NCI-H510A (cell line): ENCODE results near the gene CSN3.
"Not testable (repeated sequence)": the region's sequence is repeated elsewhere in the genome, so short reads cannot be mapped to it uniquely, and the experiment has no call there.

ENCODE experiments used
- DNase-seq: peaks from one replicate; lab custom pipeline; 2025; lab: John Stamatoyannopoulos, UW

The CSN3 gene, protein sequence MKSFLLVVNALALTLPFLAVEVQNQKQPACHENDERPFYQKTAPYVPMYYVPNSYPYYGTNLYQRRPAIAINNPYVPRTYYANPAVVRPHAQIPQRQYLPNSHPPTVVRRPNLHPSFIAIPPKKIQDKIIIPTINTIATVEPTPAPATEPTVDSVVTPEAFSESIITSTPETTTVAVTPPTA

DNA sequence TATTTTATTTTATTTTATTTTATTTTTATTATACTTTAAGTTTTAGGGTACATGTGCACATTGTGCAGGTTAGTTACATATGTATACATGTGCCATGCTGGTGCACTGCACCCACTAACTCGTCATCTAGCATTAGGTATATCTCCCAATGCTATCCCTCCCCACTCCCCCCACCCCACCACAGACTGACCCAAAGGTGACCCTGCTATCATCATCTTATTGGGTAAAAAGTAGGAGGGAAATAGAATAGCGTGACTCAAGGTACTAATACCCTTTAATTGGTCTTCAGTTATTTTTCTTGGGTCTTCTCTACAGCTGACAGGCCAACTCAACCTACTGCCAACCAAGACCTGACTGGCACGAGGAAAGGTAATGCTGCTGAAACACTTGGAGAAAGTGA lies at the start of gene CSN3:
TSS of gene CSN3 (plus strand) at position 301 of the 400 bp plus-strand sequence. CDS start 2,223 bp downstream, outside the sequence.
- DNase-seq: not testable (repeated sequence)

DNA sequence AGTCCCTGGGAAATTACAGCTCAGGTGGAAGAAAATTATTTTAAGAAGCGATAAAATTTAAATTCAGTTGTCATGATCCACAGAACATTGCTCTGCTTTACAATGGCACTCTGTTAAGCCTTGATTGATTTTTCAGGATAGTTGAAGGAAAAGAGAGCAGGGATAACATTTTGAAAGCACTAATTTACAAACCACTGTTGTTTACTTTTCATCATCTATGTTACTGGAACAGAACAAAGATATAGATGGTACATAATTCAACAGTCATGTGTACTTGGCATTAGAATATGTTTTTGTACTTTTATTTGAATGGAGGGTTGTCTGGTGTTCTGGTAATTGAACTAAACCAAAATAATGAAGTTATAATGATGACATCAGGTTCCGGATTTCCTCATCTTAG lies 49.5 kb upstream of the CSN3 start:
- DNase-seq: no peak

DNA sequence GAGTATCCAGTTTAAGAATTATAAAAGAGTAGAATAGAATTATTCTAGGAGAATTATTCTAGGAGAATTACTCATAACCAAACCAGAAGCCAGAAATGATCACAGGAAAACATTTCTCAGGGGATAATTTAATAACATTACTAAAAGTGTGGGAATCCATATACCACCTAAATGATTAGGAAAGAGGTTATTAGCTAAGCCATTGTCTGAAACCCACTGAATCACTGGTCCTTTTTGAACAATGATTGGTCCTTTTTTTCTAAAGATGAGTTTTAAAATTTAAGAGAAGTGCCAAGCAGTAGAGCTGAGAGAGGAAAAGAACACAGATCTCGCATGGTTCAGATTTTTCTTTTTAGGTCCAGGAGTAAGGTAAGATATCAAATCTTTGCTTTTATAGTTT lies 47.0 kb upstream of the CSN3 start, which contains the start of gene ODAM:
TSS of gene ODAM (plus strand) at position 301 of the 400 bp plus-strand sequence. CDS start 819 bp downstream, outside the sequence.
- DNase-seq: no peak

DNA sequence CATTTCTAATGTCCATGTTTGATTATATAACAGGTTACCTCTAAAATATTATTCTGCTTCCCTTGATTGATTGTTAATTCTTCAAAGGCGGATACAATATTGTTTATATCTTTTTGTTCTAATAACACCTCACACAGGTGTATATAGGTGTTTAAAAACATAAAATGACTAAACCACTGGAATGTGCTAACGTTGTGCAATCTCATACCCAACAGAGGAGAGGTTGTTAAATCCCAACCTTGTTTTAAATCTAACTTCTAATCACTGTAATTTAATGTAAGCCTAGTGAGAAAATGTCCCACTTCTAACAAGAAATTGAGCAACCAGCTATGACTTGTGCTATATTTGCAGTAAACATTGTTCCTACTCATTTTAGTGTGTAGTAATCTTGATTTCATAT lies 45.5 kb upstream of the CSN3 start:
- no peak for DNase-seq

DNA sequence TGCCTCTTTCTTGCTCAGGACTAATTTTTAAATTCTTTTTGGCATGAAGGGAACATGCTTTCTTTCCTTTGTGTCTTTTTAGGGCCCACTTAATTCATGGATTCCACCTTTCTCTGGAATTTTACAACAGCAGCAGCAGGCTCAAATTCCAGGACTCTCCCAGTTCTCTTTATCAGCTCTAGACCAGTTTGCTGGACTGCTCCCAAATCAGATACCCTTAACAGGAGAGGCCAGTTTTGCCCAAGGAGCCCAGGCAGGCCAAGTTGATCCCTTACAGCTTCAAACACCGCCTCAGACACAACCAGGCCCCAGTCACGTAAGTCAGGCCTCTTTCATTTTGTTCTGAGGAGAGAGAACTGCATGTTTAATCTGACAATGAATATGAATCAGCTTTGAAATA lies 44.6 kb upstream of the CSN3 start:
- DNase-seq: no peak

DNA sequence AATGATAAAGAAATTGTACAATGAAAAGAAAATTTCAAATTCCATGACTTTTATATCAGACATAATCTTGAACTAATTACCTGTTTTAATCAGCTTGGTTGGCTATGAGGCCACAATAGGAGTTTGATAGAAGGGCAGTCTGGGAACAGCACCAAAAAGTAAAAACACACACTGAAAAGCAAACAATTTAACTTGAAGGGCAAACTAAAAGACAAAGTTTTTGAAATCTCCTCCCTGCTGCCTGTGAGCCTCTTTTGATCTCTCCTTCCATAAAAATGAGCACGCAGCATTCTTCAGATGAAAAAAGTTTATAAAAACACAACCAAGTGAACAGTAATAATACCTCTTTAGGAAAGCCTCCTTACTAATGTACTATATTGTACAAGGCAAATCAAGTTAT lies 38.8 kb upstream of the CSN3 start:
- DNase-seq: no peak

DNA sequence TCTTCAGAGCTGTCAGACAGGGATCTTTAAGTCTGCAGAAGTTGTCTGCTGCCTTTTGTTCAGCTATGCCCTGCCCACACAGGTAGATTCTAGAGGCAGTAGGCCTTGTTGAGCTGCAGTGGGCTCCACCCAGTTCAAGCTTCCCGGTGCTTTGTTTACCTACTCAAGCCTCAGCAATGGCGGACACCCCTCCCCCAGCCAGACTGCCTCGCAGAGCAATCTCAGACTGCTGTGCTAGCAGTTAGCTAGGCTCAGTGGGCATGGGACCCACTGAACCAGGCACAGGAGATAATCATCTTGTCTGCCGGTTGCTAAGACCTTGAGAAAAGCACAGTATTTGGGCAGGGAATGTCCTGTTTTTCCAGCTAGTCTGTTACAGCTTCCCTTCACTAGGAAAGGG lies 29.6 kb upstream of the CSN3 start:
- not testable (repeated sequence) for DNase-seq

DNA sequence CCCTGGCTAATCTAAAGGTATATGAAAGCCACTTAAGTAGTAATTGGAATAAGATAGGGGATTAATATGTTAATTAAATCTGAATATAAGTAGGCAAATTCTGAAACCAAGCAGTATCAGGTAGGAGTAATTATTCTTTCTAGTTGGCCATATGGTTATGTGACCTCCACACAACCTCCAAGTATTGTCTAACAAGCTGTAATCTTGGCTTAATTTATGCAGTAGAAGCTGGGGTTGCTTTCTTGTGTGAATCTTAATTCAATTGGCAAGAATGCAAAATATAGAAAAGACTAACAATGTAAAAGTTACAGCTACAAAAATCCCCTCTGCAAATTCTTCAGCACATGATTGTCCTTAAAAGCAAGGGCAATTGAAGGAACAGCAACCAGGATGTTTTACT lies 26.3 kb upstream of the CSN3 start:
- not testable (repeated sequence) for DNase-seq

DNA sequence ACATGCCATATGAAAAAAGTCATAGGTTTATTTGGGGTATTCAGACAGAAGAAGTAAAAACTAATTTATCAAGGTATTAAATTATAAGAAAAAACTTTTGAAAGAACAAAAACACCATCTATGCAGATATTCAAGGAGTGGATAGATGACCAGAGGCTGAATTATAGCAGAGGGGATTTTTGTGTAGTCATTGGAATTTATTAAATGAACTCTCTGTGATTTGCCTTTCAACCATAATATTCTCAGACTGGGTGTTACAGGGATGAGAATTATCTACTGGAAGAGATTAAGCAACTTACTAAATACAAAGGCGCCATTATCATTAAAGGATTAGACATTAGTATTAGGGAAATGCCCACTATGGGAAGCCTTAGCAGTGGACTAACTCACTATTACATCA lies 25.8 kb upstream of the CSN3 start:
- DNase-seq: not testable (repeated sequence)

DNA sequence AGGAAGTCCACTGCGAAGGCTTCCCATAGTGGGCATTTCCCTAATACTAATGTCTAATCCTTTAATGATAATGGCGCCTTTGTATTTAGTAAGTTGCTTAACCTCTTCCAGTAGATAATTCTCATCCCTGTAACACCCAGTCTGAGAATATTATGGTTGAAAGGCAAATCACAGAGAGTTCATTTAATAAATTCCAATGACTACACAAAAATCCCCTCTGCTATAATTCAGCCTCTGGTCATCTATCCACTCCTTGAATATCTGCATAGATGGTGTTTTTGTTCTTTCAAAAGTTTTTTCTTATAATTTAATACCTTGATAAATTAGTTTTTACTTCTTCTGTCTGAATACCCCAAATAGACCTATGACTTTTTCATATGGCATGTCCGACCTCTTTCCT lies 21.0 kb upstream of the CSN3 start:
- not testable (repeated sequence) for DNase-seq

DNA sequence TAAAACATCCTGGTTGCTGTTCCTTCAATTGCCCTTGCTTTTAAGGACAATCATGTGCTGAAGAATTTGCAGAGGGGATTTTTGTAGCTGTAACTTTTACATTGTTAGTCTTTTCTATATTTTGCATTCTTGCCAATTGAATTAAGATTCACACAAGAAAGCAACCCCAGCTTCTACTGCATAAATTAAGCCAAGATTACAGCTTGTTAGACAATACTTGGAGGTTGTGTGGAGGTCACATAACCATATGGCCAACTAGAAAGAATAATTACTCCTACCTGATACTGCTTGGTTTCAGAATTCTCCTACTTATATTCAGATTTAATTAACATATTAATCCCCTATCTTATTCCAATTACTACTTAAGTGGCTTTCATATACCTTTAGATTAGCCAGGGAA lies 20.6 kb upstream of the CSN3 start:
- not testable (repeated sequence) for DNase-seq

DNA sequence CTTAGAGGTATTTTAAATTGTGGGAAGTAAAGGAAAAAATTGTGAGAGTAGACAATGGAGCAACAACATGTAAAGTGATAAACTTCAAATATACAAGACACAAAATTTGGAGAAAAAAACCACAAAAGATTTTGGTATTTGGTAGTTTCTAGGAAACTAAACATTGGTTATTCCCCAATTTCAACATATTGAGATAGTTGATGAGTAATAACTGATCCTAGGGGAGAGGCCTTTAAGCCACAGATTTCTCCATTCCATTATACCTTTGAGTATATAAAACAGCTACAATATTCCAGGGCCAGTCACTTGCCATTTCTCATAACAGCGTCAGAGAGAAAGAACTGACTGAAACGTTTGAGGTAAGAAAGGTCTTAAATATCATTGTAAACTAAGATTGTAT lies 16.6 kb upstream of the CSN3 start, which contains the start of gene FDCSP:
TSS of gene FDCSP (plus strand) at position 301 of the 400 bp plus-strand sequence. CDS start 5,071 bp downstream, outside the sequence.
- DNase-seq: no peak

DNA sequence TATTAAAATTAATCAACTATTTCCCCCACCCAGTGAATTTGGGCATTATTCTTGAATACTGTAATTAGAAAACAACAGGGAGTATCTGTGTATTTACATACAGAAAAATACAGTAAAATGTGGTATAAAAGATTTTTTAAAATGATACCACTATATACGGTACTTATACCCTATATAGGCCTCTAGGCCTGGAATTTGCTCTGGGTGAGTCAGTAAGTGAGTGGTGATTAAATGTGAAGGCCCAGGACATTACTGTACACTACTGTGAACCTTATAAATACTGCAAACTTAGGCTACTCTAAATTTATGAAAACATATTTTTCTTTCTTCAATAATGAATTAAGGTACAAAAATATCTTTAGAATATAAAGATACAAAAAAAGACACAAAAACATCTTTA lies 6.3 kb upstream of the CSN3 start:
- no peak for DNase-seq

DNA sequence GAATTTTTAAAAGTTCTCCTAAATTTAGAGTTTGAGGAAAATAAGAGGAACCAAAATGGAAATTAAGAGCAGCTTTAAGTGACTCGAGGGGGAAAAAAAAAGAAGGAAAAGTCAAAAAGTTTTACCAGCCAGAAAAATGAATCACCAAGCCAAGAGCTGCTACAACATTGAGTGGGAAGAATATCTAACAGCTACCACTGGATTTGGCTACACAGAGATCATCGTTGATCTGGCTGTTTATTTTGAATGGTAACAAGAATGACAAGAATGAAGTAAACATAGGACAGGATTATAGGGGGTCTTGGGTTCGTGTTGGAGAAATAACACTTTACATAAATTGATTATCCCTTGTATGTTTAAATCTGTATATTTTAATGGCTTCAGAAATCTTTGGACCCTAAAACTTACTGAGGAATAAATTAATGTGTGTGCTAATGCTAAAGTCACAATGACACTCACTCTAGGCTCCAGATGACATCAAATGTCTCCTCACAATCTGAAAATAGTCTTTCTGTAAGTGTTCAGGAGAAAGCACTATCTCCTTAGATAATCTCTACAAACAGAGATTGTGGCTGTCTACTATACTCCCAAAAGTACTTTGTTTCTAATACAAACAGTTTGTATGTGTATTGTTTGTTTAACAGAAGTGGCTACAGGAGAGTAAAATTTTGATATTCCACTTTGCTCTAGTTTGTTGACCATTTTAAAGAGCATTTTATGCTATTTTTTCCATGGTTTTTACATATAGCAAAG lies 3.1 kb upstream of the CSN3 start:
- no peak for DNase-seq

DNA sequence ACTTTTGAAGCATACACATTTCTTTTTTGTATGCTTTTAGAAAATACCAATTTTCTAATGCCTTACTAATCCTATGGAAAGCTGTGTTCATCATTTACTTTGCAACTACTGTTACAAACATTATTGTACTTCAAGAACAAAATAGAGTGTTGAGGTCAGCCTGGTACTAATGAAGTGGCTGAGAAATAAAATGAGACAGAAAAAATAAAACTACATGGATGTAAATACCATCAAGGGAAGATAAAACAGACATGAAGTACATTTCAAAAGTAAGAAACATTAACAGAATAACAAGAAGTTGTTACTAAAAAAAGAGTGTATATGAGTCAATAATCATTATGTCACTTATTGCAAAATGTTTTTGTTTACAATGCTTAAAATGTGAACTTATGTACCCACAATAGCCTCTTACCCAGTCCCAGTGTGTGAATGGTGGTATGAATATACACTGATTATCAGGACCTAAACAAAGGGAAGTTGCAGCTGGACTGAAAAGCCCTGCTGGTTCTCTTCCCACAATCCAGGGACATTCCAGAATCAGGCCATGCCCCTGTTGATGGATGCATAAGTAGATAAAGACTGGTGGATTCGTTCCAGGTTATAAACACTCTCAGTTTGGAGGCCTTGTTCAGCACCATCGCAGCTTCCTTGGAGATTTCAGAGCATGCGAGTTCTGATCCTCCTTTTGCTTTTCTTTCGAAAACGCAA lies 2.4 kb upstream of the CSN3 start:
- DNase-seq: no peak

DNA sequence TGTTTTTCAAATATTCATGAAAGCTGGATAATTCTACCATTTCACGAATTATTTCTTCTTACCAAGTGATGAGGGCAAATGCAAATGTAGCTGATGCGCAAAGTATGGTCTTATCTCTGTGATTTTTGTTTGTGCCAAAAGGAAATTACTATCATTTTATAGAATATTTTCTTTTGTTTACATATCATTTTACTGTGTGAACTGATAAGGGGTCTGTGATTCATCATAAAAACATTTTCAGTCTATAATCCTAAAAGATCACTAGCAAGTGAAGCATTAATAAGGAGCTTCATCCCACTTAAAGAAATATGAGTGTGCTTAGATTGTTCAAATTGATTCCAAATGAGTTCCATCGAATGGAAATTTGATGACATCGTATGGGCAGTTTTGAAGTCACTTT lies 694 bp downstream of the CSN3 start:
- no peak for DNase-seq

DNA sequence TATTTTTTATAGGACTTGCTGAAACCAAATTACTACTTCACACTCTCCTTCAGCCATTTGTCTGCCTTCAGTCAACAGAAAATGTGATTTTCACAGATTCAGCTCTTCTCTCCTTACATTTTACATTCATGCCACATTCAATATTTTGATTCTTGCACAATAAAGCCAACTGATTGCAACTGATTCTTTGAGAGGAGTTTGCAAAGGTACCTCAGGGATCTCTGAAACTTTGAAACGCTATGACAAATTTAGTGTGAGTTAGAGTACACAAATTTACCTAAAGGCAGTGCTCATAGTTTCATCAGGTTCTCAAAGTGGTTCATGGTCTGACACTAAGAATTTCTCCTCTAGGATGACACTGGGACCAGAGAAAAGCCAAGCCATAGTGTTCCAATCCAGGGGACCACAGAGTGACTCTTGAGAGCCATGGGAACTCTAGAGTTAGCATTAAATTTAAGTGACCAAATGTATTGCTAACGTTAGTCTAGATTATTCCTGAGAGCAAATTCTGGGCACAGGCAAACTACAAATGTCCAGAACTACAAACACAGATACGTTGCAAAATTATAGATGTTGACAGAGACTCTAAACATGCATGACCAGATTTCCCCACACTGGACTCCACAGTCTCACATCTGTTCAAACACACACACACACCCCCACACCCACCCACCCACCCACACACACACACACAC lies 9.0 kb downstream of the CSN3 start:
- no peak for DNase-seq

DNA sequence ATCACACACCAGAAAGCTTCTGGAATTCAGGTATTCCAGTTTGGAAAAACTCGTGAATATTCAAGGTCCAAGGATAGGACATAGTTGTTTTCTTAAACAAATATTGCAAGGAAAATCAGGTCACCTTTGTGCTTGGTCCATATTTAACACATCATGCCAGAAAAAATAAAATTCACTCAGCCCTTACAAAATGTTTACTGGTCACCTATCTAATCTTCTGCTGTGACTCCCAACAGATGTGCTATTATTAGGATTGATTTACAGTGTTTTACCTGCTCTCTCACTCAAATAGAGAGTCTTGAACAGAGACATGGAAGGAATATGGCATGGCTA lies 9.5 kb downstream of the CSN3 start:
- no peak for DNase-seq

DNA sequence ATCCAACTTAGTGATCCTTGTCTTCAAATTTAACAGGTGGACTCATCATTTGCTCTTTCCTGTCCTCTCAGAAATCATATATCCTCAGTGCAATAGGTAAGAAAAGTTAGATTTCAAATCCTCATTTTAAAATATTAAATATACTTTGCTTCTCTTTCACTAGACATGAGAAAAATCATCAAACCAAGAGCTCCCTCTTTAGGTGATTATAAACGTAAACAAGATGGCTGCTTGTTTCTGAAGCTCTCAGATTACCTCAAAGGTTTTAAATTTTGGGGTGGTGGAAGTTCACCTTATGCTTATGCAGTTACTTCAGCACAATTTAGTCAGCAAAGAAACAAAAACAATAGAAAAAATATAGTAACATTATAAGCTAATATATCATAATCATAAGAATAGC lies 27.3 kb downstream of the CSN3 start:
- DNase-seq: no peak

DNA sequence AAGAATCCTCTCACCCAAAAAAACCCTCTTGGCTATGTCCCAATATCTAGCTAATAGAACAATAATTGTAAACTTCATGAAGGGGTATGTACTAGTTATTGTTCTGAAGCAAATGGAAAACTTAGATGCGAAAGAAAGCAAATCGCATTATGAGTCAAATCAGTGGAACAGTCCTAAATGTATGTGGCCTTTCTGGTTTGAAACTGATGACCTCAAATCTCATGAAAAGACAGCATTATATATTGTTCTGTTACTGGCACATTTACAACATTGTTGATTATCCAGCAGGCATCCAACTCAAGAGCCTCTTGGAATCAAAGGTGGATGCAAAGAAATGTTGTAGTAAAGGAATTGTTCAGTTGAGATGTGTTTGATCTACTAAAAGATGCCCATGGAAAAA lies 34.7 kb downstream of the CSN3 start:
- no peak for DNase-seq

DNA sequence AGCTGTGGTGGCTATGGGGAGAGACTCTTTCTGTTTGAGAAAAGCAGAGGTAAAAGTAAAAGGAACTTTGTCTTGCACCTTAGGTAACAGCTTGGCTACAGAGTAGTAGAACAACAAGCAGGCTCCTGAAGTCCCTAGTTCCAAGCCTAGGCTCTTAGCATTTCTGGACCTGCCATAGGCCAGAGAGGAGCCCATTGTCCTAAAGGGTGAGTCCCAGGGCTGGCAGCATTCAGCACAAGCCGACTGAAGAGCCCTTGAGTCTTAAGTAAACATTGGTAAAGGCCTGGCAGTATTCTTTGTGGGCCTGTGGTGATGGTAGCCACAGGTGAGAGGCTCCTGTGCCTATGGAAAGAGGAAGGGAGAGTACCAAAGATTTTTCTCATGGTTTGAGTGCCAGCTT lies 38.2 kb downstream of the CSN3 start:
- DNase-seq: peak; percentile 97

DNA sequence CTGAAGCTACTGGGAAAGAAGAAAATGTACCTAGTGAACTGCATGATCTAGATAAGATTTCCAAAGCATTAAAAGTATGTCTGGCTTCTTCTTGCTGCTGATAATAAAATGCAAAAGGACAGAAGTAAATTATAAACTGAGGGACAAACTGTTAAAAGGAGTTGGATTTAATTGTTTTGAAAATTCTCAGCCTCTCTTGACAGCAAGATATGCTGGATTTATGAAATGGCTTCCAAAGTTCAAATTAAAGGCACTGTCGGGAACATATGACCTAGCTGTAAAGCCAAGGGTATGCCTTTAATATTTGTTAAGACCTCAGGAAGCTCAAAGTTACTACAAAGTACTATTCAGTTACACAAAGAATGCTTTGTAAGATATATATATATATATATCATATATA lies 46.3 kb downstream of the CSN3 start:
- no peak for DNase-seq

DNA sequence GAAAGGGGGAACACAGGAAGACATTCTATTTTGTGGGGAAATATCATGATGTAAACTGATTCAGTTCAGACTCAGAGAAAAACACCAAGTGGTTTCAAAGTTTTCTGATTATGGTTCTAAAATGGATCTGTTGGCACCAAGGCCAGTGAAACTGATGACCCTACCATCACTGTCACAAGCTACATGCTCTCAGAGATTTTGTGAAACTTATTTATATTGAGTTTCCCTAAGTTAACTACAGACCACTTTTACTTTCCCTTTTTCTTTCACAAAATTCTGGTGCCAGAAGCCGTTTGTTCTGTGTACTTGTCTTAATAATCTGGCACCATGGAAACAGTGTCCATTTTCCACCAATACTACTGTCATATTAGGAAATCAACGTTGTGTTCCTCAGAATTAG lies 48.9 kb downstream of the CSN3 start:
- DNase-seq: no peak
